ENCODE data around the gene KRTAP1-3.
"Not testable (repeated sequence)": the region's sequence is repeated elsewhere in the genome, so short reads cannot be mapped to it uniquely, and the experiment has no call there.

The KRTAP1-3 gene

GRCh38 chr17:41054556-41054955, 19.9 kb upstream of the KRTAP1-3 start:
- not testable (repeated sequence) for DNase-seq (ENCODE audit: low read depth in 2 of 2)

- no peak for DNase-seq (ENCODE audit: low read depth in 2 of 2)
Measured at GRCh38 chr17:41054025-41054424, 19.4 kb upstream of the KRTAP1-3 start.

- DNase-seq (ENCODE audit: low read depth in 2 of 2): no peak
Measured at GRCh38 chr17:41052566-41052965, 17.9 kb upstream of the KRTAP1-3 start.

GRCh38 chr17:41049110-41049509, 14.4 kb upstream of the KRTAP1-3 start:
- DNase-seq (ENCODE audit: low read depth in 2 of 2): no peak

- no peak for DNase-seq (ENCODE audit: low read depth in 2 of 2)
Measured at GRCh38 chr17:41048441-41048840, 13.8 kb upstream of the KRTAP1-3 start.

GRCh38 chr17:41046735-41047465, 12.2 kb upstream of the KRTAP1-3 start, which contains the start of gene KRTAP2-1:
Gene KRTAP2-1 (minus strand): TSS chr17:41047316. CDS start chr17:41047267, 49 bp downstream.
- DNase-seq (ENCODE audit: low read depth in 2 of 2): not testable (repeated sequence)

- no peak for DNase-seq (ENCODE audit: low read depth in 2 of 2)
Measured at GRCh38 chr17:41042953-41043352, 8.3 kb upstream of the KRTAP1-3 start.

- not testable (repeated sequence) for DNase-seq (ENCODE audit: low read depth in 2 of 2)
Measured at GRCh38 chr17:41040783-41041571, 6.3 kb upstream of the KRTAP1-3 start, which contains the start of gene KRTAP1-1. Gene KRTAP1-1 (minus strand): TSS chr17:41041450. CDS start chr17:41041397, 53 bp downstream.

GRCh38 chr17:41037853-41038350, 3.2 kb upstream of the KRTAP1-3 start:
- no peak for DNase-seq (ENCODE audit: low read depth in 2 of 2)

GRCh38 chr17:41029633-41030245, 4.9 kb downstream of the KRTAP1-3 start, which contains the start of gene KRTAP1-4:
Gene KRTAP1-4 (minus strand): TSS chr17:41030195. CDS start chr17:41030078, 117 bp downstream.
- DNase-seq (ENCODE audit: low read depth in 2 of 2): no peak

- no peak for DNase-seq (ENCODE audit: low read depth in 2 of 2)
Measured at GRCh38 chr17:41026715-41027471, 7.8 kb downstream of the KRTAP1-3 start, which contains the start of gene KRTAP1-5. Gene KRTAP1-5 (minus strand): TSS chr17:41027208. CDS start chr17:41027155, 53 bp downstream.

- no peak for DNase-seq (ENCODE audit: low read depth in 2 of 2)
Measured at GRCh38 chr17:41024697-41025096, 10.0 kb downstream of the KRTAP1-3 start.

- DNase-seq (ENCODE audit: low read depth in 2 of 2): no peak
Measured at GRCh38 chr17:41020336-41020735, 14.3 kb downstream of the KRTAP1-3 start.

- no peak for DNase-seq (ENCODE audit: low read depth in 2 of 2)
Measured at GRCh38 chr17:41019415-41019814, 15.3 kb downstream of the KRTAP1-3 start.

- DNase-seq (ENCODE audit: low read depth in 2 of 2): no peak
Measured at GRCh38 chr17:41018541-41018940, 16.1 kb downstream of the KRTAP1-3 start.

- DNase-seq (ENCODE audit: low read depth in 2 of 2): no peak
Measured at GRCh38 chr17:41016578-41017215, 18.0 kb downstream of the KRTAP1-3 start.

- no peak for DNase-seq (ENCODE audit: low read depth in 2 of 2)
Measured at GRCh38 chr17:41015454-41015853, 19.2 kb downstream of the KRTAP1-3 start.

GRCh38 chr17:41013606-41014005, 21.1 kb downstream of the KRTAP1-3 start:
- DNase-seq (ENCODE audit: low read depth in 2 of 2): no peak

GRCh38 chr17:41013181-41013580, 21.5 kb downstream of the KRTAP1-3 start:
- no peak for DNase-seq (ENCODE audit: low read depth in 2 of 2)

GRCh38 chr17:41012326-41013120, 22.2 kb downstream of the KRTAP1-3 start:
- DNase-seq (ENCODE audit: low read depth in 2 of 2): no peak
